GM21529 (cell line): ENCODE data around the gene NOTCH3.

Experiments used
- ATAC-seq: cut with Tn5 transposase; IDR thresholded peaks from one replicate; pipeline ENCODE4 v1.9.1; 2021; ENCODE audit not compliant: unreplicated experiment

NOTCH3 gene

DNA sequence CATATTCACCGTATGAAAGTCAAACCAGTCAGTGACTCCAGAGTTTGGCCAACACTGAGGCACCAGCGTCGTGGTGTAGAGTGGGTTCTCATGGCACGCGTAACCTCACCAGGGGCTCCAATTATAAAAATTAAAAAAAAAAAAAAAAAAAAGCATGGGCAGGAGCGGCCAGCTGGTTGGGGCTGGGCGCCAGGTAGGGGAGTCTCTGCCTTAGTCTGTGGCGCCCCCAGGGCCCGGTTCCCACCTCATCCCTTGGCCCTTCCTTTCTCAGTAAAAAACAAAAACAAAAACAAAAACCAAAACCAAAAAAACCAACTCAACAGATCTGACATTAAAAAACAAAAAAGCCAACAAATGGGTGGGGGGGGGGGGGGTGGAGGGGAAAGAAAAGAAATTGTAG lies 36.1 kb upstream of the NOTCH3 start:
- ATAC-seq = no peak

DNA sequence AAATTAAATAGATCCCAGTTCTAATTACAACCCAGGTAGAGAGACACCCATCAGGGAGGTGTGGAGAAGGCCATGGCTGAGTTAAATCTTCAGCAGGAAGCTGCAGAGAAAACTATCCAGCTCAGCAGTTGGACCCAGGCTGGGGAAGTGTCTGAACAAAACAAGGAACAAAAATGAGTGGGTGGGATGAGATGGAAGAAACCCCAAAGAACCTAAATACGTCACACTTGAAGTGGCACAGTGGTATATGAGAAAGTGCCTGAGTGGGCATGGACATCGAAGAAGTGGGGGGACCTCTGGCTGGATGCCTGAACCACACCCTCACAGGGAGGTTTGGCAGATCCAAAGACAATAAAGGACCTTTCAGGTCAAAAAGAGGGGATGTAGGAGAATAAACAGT lies 35.0 kb upstream of the NOTCH3 start:
- no peak for ATAC-seq

DNA sequence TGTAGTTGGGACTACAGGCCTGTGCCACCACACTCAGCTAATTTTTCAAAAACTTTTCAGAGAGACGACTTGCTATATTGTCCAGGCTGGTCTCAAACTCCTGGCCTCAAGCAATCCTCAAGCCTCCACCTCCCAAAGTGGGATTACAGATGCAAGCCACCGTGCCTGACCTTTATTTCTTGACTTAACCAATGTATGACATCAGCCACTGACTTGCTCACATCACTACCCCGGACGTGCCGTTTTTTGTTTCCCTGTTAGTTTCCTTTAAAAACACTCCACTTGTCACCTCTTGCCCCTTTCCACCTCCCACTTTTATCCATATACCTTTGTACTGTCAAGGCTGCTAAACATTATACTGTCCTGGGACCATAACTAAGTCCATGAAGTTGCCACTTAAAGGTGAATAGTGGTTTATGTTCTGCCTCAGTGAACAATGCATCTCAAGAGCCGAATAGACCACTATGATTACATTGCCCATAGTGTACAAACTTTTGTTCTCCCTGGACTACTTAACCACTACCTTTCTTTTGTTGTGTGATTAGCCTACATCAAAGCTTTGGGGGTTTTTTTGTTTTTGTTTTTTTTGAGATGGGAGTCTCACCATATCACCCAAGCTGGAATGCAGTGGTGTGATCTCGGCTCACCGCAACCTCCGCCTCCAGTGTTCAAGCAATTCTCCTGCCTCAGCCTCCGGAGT lies 33.8 kb upstream of the NOTCH3 start:
- no peak for ATAC-seq

DNA sequence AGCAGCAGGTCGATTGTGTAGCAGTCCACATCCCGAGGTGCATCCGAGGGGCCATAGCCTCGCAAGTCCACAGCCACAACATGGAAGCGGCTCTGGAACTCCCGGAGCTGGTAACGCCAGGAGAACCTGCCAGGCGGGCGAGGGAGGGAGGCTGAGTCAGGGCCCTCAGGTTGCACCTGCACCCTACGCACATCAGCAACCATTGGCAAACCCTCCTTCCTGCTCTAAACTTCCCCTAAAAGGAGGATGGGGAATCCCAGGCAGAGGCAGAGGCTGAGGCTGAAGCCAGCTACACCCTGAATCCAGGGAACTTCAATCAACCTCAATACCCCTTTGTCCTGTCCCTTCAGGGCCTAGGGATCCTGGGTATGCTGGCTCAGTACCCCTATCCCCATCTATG lies 30.5 kb upstream of the NOTCH3 start:
- no peak for ATAC-seq

DNA sequence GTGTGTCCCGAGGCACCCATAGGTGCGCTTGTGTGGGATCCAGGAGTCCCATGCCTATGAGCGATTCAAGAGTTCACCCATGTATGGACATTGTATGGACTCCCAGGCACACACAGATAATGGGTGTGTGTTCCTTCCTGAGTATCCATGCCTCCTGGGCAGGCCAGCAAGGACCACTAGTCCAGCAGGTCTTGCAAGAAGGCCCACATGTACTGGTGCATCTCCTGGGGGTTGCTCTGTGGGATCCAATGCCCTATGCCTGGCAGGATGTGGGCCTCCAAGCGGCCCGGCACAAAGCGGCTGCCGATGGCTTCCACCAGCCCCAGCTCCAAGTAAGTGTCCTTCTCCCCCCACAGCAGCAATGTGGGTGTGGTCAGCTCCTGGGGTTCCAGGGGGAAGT lies 26.5 kb upstream of the NOTCH3 start:
- no peak for ATAC-seq

DNA sequence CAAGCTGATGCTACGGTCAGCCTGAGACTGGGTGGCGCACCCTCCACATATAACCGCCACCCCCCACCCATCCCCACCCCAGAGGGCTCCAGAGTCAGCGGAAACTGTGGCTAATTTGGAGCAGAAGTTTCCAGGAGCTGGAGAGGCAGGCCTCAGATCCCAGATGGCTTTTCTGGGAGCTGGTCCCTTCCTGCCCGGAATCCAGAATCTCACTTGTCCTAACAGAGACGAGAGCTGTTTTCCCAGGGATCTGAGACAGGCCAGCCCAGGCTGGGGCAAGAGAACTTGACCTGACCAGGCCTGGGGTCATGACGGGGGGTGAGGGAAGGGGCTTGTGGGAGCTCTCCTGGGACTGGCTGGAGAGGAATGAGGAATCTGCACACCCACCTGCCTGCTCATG lies 25.0 kb upstream of the NOTCH3 start:
- no peak for ATAC-seq

DNA sequence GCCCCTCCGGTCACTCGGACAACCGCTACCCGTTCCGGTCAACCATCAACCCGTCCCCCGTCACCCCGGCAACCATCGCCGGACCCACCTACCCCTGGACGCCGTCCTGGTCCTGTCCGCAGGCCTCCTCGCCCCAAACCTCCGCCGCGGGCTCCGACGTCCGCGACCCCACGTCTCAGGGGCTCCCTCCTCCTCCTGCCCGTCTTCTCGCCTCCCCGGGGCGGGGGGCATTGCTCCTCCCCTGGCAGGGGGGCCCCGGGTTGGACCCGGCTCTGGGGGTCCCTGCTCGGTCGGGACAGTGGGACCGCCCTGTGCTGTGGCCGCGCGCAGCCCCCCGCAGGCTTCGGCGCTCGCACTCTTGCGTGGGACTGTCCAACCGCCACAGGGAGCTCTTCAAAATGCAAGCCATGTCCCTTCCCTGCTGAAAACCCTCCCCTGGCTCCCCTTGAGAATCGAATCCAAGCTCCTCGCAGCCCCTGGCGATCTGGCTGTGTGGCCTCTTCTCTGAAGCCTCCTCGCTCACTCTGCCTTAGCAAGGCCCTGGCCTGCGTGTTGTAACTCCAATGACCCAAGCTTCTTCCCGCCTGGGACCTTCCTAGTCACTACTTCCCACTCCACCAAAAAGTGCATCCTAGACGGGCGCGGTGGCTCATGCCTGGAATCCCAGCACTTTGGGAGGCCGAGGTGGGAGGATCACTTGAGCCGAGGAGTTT lies 23.0 kb upstream of the NOTCH3 start:
- ATAC-seq = no peak

DNA sequence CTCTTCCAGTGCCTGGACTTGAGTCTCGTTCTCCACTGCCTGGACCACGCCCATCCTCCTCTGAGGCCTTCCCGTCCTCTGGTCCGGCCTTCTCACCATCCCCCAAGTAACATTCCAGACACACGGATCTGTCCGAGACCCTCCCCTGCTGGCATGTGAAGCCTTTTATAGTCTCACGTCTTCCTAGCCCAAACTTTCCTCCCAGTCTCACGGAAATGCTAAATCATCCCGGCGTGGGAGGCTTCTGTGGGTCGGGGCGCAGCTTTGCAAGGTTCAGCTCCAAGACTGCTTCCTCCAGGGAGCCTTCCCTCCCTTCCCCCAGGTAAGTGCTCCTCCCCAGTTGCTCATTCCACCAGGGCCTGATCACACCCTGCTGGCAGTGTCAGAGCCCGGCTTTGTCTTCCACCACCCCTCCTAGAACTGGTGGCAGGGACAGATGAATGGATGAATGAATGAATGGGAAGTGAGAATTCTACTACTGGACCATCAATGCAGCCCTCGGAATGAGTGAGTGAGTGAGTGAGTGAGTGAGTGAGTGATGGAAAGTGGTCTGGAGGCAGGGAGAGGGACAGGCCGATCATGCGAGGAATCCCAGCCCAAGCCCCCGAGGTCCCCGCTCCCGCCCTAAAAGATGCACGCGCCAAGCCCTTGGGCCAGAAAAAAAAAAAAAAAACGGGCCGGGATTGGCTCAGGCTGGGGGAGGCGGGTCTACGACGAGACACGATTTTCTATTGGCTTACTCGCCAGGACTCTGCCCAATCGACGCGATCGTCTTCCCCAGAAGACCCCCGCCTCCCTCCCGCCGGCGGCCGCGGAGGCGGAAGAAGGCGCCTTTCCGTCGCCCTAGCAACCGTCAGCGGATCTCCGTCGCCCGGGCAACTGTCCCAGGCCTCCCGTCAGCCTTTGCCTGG lies 22.2 kb upstream of the NOTCH3 start:
- ATAC-seq = peak; percentile 76

DNA sequence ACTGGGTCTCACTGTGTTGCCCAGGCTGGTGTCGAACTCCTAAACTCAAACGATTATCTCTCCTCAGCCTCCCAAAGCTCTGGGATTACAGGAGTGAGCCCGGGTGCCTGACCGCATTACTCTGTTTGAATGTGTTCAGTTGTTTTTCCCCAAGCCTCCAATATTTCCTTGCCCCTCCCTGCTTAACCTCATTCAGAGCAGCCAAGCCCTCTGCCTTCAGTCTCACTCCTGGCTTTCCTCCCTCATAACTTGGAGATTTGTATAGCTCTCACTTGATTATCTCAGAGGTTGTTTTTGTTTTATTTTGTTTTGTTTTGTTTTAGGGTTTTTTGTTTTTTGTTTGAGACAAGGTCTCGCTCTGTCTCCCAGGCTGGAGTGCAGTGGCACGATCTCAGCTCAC lies 20.0 kb upstream of the NOTCH3 start:
- ATAC-seq = no peak

DNA sequence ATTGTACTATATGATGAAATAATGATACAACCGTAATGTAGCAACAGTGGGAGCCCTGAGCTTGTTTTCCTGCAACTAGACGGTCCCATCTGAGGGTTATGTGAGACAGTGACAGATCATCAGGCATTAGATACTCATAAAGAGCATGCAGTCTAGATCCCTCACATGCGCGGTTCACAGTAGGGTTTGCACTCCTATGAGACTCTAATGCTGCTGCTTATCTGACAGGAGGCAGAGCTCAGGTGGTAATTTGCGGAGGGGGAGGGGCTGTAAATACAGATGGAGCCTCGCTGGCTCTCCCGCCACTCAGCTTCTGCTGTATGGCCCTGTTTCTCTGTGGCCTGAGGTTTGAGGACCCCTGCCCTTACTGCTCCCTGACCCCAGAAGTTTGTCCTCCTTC lies 17.7 kb upstream of the NOTCH3 start:
- no peak for ATAC-seq

DNA sequence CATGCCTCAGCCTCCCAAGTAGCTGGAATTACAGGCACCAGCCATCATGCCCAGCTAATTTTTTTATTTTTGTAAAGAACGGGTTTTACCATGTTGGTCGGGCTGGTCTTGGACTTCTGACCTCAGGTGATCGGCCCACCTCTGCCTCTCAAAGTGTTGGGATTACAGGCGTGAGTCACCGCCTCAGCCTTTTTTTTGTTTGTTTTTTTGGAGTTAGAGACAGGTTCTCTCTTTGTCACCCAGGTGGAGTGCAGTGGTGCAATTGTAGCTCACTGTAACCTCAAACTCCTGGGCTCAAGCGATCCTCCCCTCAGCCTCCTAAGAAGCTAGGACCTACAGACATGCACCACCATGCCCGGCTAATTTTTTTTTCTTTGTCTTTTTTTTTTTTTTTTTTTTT lies 15.6 kb upstream of the NOTCH3 start:
- no peak for ATAC-seq

DNA sequence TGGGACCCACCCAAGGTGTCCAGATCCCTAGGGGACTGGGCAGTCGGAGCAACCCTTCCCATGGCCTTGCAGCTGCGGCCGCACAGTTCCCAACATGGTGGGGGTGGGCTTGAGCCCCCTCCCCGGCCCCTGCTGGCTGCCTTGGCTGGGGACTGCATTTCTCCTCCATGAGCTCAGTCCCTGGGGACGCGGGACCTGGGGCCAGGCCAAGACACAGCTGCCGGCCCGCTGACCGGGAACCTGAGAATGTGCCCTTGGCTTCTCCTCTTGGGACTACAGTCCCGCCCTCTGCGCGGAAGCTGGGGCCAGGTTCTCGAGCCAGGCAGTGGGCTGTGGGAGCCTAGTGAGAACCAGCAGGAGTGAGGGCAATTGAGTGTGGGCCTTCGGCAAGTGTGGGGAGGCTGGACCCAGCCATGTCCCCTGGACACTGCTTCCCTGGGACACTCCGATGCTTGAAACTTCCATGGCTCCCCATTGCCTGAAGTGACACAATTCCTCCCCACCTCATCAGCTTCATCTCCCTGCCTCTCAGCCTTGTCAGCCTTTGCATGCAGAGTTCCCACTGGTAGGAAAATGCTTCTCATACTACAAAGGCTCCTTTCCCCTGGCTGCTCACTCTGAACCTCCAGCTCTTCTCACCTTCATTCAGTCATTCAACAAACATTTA lies 13.1 kb upstream of the NOTCH3 start:
- ATAC-seq = no peak

DNA sequence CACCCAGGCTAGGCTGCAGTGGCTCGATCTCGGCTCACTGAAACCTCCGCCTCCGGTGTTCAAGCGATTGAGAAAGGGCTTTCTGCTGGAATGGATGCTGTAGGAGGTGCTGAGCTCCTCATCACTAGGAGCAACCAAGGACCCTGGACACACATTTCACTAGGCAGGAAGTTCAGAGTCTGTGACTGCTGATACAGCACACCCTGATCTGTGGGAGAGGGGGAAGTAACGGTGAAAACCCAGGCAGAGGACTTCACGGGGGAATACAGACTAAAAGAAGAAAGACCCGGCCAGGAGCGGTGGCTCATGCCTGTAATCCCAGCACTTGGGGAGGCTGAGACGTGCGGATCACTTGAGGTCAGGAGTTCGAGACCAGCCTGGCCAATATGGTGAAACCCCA lies 11.9 kb upstream of the NOTCH3 start:
- ATAC-seq = no peak

DNA sequence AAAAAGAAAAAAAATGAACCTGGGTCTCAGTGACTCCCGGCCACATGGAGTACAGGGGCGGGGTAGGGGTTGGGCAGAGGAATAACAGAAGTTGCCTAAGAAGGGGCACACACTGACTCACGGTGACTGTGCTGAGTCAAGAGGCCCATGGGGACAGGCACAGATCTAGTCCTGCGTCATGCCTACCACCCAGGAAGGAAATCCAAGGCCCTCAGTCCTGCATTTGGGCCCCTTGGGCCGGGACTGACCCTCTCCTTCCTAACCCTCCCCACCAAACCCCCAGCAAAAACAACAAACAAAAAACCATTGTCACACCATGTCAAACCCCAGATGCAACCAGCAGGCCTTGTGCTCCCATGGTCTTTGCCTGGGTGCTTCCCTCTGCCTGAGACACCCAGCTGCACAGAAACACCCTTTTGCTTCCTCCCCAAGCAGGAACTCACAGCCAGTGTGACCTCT lies 9.6 kb upstream of the NOTCH3 start:
- no peak for ATAC-seq

DNA sequence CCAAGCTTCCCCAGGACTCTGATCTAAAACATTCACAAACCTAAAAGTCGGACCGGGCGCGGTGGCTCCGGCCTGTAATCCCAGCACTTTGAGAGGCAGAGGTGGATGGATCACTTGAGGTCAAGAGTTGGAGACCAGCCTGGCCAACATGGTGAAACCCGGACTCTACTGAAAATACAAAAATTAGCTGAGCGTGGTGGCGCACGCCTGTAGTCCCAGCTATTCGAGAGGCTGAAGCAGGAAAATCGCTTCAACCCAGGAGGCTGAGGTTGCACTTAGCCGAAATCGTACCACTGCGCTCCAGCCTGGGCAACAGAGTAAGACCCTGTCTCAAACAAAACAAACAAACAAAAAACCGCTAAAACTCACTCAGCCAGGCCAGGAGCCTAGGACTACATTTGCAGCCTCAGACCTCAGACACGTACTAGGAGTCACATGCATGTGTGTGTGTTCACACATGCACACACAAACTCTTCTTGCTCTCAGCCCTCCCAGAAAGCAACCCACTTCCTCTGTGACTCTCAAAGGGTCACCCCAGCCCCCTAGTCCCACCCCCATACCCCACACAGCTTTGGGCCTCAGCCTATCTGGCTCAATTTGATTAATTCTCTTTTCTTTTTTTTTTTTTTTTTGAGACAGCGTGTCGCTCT lies 704 bp upstream of the NOTCH3 start:
- ATAC-seq = no peak

DNA sequence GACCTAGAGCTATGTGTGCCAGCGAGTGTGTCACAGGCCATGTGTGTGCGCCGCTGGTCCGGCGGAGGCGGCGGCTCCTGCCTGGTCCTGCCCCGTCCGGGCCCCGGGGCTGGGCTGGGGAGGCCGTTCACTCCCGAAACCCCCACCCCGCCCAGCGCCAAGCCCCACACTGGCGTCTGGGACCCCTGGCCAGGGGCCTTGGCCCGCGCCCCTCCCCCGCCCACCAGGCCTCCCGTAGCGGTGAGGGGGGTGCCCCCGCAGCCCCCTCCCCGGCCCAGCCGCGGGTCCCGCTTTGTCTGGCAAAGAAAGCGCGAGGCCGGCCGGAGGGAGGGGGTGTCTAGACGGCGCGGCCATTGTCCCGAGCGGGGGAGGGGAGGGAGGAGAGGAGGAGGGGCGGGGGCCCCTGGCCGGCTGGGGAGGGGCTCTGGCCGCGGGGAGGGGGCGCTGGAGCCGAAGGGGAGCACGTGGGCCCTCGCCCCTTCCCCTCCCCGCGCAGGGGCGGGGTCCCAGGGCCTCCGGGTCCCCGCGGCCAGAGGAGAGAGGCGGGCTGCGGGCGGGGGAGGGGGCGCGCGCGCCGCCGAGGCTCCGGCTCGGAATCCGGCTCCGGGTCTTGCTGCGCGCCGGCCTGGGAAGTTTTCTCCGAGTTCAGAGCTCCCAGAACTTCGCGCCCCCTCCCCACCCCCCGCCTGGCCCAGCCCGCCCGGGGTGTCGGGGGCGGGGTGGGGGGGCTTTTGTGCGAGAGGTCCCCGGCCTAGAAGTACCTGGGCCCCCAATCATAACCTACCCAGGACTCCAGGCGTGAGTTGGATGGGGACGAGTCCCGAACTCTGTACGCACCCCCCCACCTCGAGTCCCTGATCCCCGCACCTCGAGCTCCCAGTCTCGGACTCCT lies 888 bp downstream of the NOTCH3 start:
- ATAC-seq = no peak

DNA sequence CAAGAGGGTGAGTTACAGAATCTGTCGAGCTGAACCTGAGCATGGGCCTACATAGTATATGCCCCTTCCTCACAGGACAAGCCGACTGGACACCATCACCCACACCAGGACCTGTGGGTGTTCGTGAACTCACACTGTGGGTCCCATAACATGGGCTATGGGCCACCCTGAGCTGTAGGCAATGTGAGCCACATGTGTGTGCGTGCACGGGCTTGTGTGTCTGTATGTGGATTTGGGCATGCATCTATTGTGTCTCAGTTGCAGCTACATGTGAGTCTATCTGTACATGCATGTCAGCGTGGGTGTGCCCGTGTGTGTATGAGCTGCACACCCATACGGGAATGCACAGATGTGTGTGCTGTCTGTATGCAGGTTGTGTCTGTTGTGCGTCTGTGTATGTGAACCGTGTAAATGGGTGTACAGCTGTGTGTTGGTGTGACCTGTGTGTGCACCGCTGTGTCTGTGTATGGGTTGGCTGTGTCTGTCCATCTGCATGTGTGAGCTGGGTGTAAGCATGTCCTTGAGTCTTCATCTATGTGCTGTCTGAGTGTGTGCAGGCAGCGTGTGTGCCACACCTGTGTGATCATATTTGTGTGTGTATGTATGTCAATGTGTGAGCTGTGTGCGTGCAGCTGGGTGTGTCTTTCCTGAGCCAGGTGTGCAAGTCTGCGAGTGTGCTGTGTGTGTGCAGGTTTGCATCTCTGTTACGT lies 1.7 kb downstream of the NOTCH3 start:
- ATAC-seq = no peak

DNA sequence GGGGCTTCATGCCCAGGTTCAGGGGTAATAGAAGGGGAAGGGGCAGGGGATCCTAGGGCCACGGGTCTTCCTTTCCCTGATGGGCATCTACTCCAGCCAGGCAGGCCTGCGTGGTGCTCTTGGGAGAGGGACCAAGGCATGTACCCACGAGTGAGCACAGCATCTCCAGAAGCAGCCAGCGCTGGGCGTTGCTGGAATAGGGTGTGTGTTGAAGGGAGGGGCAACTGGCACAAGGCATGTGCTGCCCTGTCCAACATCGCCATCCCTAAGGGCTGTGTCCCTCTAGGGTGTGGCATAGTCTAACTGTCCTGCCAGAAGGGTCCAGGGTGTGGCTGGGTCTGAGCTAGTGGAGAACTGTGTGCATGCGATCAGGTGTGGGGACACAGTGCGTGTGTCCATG lies 2.9 kb downstream of the NOTCH3 start:
- ATAC-seq = no peak

DNA sequence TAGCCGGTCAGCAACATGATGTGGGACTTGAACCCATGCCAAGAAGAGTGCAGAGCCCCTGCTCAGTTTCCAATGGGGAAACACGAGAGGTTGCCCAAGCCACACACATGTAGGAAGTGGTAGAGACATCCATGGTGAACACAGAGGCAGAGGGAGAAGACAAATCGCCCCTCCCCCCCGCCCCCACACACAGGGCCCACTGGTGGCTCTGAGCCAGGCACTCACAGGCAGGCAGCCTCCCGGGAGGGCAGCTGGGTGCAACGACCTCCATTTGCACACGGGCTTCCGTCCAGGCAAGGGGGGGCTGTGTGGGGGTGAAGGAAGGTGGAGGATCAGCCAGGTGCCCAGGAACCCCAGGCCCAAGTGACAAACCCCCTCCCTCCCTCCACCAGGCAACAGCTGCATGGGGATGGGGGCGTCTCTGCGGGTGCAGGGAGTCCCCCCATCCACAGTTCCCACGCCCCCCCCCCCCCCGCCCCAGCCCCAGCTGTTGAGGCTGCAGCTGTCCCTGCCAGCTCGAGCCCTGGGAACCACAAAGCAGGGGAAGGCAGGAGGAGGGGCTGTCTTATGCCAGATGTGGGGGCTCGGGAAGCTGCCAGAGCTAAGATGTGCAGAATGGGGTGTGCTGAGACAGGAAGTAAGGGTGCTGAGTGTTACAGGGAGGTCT lies 3.4 kb downstream of the NOTCH3 start:
- ATAC-seq = no peak
